Breast epithelium (tissue), 4 donors: ENCODE measurements around the gene PAK5. TPM values are rescaled to one million over a fixed set of nuclear protein-coding genes. Genes with fewer than 3 reads are reported as not detected.
A peak's percentile ranks its signal among the peaks of the same experiment; 100 is the strongest.

Source experiments
- DNase-seq, 2 donors: peaks; one replicate each; pipeline ENCODE4 v3.0.0-alpha.2; 2019; ENCODE audit warnings: low spot score in 2 of 2
- H3K27ac ChIP-seq, 2 donors: fragments of 200-600 bp; sonication (generic) in 1 of 2; one replicate each; pipeline ENCODE4 v1.5.1; 2016 to 2019; ENCODE audit warnings: mild to moderate bottlenecking in 1 of 2
- H3K27me3 ChIP-seq, 2 donors: fragments of 200-600 bp; sonication (generic) in 1 of 2; one replicate each; pipeline versions ENCODE4 v1.5.1 to v1.6.0; 2017 to 2019; ENCODE audit warnings: control low read depth in 1 of 2, mild to moderate bottlenecking in 1 of 2
- H3K36me3 ChIP-seq: fragments of 200-600 bp; one replicate; pipeline ENCODE4 v1.5.1; 2019
- H3K4me1 ChIP-seq, 2 donors: fragments of 200-600 bp; sonication (generic); one replicate each; pipeline ENCODE4 v1.5.1; 2016 to 2019; ENCODE audit warnings: control low read depth in 1 of 2
- H3K4me3 ChIP-seq, 3 donors: fragments of 200-600 bp; sonication (generic); 1 replicate in 2 of 3; 2 replicates in 1 of 3; pipeline ENCODE4 v1.5.1; 2016 to 2019; ENCODE audit warnings: mild to moderate bottlenecking in 3 of 3, moderate library complexity in 2 of 3
- H3K9me3 ChIP-seq, 2 donors: fragments of 200-600 bp; sonication (generic) in 1 of 2; one replicate each; pipeline ENCODE4 v1.5.1; 2016 to 2019; ENCODE audit warnings: control low read depth in 1 of 2
- POLR2A ChIP-seq: fragments of 450-650 bp; IDR thresholded peaks from one replicate; pipeline ENCODE4 v1.6.1; 2016; ENCODE audit warnings: antibody characterized with exemption, mild to moderate bottlenecking, moderate library complexity
- POLR2AphosphoS5 ChIP-seq, 3 donors: sonication (generic); formaldehyde crosslinking; IDR thresholded peaks; one replicate each; pipeline ENCODE4 v1.6.1; 2017; ENCODE audit warnings: antibody characterized with exemption in 3 of 3
- intact Hi-C: fragments of 100-400 bp; cut with DNase I; formaldehyde crosslinking; loops from one replicate; pipeline ENCODE4 v1.15.1; 2023; ENCODE audit warnings: low total_unique reads
- total RNA-seq, 3 donors: library from RNA; depleted of rRNA; stranded (reverse); fragments of >200 nt; gene quantifications; one replicate each; pipeline ENCODE4 v1.1.0, GENCODE V29; 2016
- TF ChIP-seq, protein P1 (sequence below), 3 donors: fragments of 450-650 bp; IDR thresholded peaks; one replicate each; pipeline ENCODE4 v1.5.1; 2016 to 2017; ENCODE audit warnings: antibody characterized with exemption in 3 of 3, mild to moderate bottlenecking in 3 of 3, moderate library complexity in 3 of 3

The PAK5 gene
- 1 to 10 TPM in 1 of 3 donors, under 1 TPM in 1, not detected in 1; 0.66 to 1.3 TPM for total RNA-seq

DNA sequence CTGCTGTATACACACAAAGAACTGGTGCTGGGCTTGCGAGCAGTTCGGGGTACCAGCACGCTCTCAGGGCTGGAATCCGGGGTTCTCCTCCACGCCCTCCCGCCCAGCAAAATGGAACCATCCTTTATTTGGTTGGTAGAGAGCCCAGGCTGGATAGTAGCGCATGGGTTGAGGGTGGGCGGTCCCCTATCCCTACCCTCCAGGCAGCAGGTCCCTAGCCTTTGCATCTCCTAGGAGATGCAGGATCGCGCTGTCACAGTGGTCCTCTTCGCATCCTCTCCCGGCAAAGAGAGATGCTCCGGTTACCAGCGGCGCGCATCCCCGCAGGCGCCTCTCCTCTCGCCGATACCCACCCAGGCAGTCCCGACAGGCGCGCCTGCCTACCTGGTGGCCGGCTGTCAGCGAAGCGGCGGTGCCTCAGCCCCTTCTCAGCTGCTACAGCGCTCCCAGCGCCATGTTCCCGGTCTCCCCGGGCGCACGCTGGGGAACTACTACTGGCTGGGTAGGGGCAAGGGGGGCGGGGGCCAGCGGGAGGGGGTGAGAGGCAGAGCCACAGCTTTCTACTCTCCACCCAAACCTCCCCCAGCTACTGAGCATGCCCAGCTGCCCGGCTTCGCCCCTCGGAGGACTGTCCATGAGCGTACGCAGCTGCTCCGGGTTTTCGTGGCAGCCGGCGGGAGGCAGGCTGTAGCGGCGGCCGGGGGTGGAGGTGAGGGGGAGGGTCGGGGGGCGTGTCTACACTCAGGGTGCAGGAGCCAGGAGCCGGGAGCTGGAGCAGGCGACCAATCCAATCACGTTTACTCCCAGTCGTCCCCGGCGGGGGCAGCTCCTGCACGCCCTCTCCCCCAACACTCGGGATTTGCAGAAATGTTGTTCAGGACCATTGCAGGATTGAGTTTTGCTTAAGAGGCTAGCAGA, at the start of gene PAK5:
PAK5 (minus strand) TSS at position 699 of the 918 bp plus-strand sequence. CDS start 194,748 bp downstream, outside the sequence.
- Histone ChIP-seq H3K9me3 (peaks cover 4% of the 10 kb centered on the region in 2 donors), H3K4me3 (peak within 1 kb of the TSS in 2 of 3 donors; percentile 54 to 65), H3K27ac (peak within 1 kb of the TSS; percentile 50 to 60), H3K4me1 (no peaks in the 10 kb centered on the region), H3K36me3 (no peaks in the 10 kb centered on the region), H3K27me3 (peaks cover 0 to 38% of the 10 kb centered on the region in 2 donors)
- TF ChIP-seq POLR2A (no peak), POLR2AphosphoS5 (IDR thresholded peaks at IDR 0.05) (no peak)
- TF ChIP-seq, protein P1, sequence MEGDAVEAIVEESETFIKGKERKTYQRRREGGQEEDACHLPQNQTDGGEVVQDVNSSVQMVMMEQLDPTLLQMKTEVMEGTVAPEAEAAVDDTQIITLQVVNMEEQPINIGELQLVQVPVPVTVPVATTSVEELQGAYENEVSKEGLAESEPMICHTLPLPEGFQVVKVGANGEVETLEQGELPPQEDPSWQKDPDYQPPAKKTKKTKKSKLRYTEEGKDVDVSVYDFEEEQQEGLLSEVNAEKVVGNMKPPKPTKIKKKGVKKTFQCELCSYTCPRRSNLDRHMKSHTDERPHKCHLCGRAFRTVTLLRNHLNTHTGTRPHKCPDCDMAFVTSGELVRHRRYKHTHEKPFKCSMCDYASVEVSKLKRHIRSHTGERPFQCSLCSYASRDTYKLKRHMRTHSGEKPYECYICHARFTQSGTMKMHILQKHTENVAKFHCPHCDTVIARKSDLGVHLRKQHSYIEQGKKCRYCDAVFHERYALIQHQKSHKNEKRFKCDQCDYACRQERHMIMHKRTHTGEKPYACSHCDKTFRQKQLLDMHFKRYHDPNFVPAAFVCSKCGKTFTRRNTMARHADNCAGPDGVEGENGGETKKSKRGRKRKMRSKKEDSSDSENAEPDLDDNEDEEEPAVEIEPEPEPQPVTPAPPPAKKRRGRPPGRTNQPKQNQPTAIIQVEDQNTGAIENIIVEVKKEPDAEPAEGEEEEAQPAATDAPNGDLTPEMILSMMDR (IDR thresholded peaks at IDR 0.05) = no peak
- intact Hi-C loops = no loop called here
- DNase-seq = peak in 1 of 2 donors; percentile 57

DNA sequence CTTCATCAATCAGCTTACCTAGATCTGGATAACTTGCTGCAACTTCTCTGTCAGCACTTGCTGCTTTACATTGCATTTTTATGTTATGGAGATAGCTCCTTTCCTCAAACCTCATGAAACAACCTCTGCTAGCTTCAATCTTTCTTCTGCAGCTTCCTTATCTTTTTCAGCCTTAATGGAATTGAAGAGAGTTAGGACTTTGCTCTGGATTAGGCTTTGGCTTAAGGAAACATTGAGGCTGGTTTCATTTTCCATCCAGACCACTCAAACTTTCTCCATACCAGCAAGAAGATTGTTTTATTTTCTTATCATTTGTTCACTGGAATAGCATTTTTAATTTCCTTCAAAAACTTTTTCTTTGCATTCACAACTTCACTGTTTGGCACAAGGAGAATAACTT, 48.8 kb upstream of the PAK5 start:
- DNase-seq = no peak
- Histone ChIP-seq H3K9me3 (no peaks in the 10 kb centered on the region), H3K27ac (no peak overlapping the region), H3K27me3 (no peaks in the 10 kb centered on the region), H3K4me1 (no peaks in the 10 kb centered on the region), H3K36me3 (no peaks in the 10 kb centered on the region), H3K4me3 (no peak overlapping the region)
- TF ChIP-seq, protein P1 (IDR thresholded peaks at IDR 0.05) = no peak
- TF ChIP-seq POLR2AphosphoS5 (IDR thresholded peaks at IDR 0.05) = no peak
- no peak for TF ChIP-seq POLR2A
- intact Hi-C loops = no loop called here

DNA sequence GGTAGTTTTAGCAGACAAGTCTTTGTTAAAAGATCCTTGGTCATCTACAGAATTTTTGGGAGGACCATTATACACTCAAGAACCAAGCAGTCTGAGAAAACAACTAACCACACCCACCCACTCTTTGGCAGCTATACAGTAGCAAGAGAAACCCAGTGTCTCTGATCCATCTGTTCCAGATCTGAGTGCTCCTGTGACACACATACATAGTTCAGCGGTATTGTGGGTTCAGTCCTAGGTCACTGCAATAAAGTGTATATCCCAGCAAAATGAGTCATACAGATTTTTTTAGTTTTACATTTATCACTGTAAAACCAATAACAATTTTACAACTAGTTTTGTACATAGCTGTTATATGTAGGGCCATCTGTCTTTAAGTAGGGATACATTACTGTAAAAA, 47.4 kb upstream of the PAK5 start:
- H3K4me3 ChIP-seq = no peak overlapping the region
- intact Hi-C loops = no loop called here
- TF ChIP-seq, protein P1 (IDR thresholded peaks at IDR 0.05) = no peak
- TF ChIP-seq POLR2A = no peak
- TF ChIP-seq POLR2AphosphoS5 (IDR thresholded peaks at IDR 0.05) = no peak
- H3K9me3 ChIP-seq = no peaks in the 10 kb centered on the region
- no peaks in the 10 kb centered on the region for H3K36me3 ChIP-seq
- no peaks in the 10 kb centered on the region for H3K27me3 ChIP-seq
- H3K27ac ChIP-seq = no peak overlapping the region
- no peaks in the 10 kb centered on the region for H3K4me1 ChIP-seq
- DNase-seq = no peak

DNA sequence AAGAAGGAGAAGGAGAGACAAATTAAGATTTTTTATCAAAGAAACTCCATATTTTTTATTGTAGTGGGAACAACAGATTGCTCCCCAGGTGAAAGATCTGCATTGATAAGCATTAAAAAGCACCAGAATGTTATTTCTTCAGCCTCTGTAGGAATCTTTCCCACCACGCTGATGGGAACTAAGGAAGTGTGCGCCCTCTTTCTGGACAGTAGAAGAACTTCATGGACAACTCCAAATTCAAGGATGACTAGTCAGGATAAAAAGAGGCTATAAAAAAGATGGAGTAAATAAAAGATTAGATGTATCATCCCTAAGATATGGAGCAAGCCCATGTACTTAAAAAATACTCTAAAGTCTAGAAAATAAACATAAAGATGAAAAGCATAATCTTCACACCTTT, 45.8 kb upstream of the PAK5 start:
- Histone ChIP-seq H3K4me3 (no peak overlapping the region), H3K9me3 (no peaks in the 10 kb centered on the region), H3K27me3 (no peaks in the 10 kb centered on the region), H3K36me3 (no peaks in the 10 kb centered on the region), H3K27ac (no peak overlapping the region), H3K4me1 (no peaks in the 10 kb centered on the region)
- TF ChIP-seq POLR2A = no peak
- TF ChIP-seq, protein P1 (IDR thresholded peaks at IDR 0.05) = no peak
- no peak for TF ChIP-seq POLR2AphosphoS5 (IDR thresholded peaks at IDR 0.05)
- DNase-seq = no peak
- intact Hi-C loops = no loop called here

DNA sequence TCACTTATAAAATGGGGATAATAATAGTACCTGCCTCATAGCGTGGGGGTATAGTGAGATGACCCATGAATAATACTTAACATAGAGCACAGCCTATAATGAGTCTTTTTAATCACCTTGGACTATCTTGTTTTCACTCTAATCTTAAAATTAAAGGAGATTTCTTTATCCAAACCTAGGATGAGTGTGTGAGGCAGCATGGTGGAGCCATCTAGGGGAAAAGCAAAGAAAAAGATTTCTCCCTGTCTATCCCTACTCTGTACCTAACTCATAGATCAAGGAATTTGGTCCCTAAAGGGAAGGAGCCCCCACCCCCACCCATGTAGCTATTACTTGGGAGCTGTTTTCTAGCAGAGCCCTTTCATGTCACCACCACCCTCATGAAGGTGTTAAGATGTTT, 45.2 kb upstream of the PAK5 start:
- intact Hi-C loops = no loop called here
- TF ChIP-seq POLR2AphosphoS5 (IDR thresholded peaks at IDR 0.05) (no peak), POLR2A (no peak)
- TF ChIP-seq, protein P1 (IDR thresholded peaks at IDR 0.05) = no peak
- Histone ChIP-seq H3K27me3 (no peaks in the 10 kb centered on the region), H3K36me3 (no peaks in the 10 kb centered on the region), H3K4me3 (no peak overlapping the region), H3K9me3 (no peaks in the 10 kb centered on the region), H3K4me1 (no peaks in the 10 kb centered on the region), H3K27ac (no peak overlapping the region)
- DNase-seq = no peak
